Measurements from ENCODE around the gene MAGI1. TPM values are rescaled to one million over a fixed set of nuclear protein-coding genes. Genes with fewer than 3 reads are reported as not detected.

MAGI1 gene
- polyA plus RNA-seq, 1 of the 3 experiments (the other 2 are of a cell fraction) = 10.3 TPM

- no peak for TF ChIP-seq SIN3A (IDR thresholded peaks at IDR 0.05; ENCODE audit: borderline replicate concordance, low read depth, low read length)
- no peak for TF ChIP-seq CHD2 (IDR thresholded peaks at IDR 0.05; ENCODE audit: low read length, partially characterized antibody)
Observed at GRCh38 chr3:66031102-66031698, 7.5 kb downstream of the MAGI1 start (continued).

GRCh38 chr3:66029443-66029842 is 9.3 kb downstream of the MAGI1 start:
- H3K27ac ChIP-seq (ENCODE audit: low read depth in 2 of 2, low read length in 1 of 2) = no peak overlapping the region
- ChIA-PET CTCF (no interaction called here), POLR2A (no interaction called here)

GRCh38 chr3:66029014-66029413 is 9.7 kb downstream of the MAGI1 start:
- no peaks in the 10 kb centered on the region for H3K9me3 ChIP-seq
- POLR2A ChIA-PET = no interaction called here
- no peak for DNase-seq
- no peak overlapping the region for H3K4me3 ChIP-seq (ENCODE audit: low read depth in 2 of 2, low read length in 1 of 2)
- no peaks in the 10 kb centered on the region; a peak in 2 of 4 replicates for H3K4me1 ChIP-seq (ENCODE audit: control insufficient read depth in 1 of 2, insufficient read depth in 2 of 2, low read depth in 1 of 2, low read length in 1 of 2)
- CTCF ChIA-PET = no interaction called here
- H3K36me3 ChIP-seq (replicated peaks in 1 of 2; ENCODE audit: control insufficient read depth in 1 of 2, insufficient read depth in 2 of 2, low read length in 1 of 2) = no peaks in the 10 kb centered on the region
- no peak overlapping the region for H2AFZ ChIP-seq (ENCODE audit: low read depth)
- H3K79me2 ChIP-seq (ENCODE audit: insufficient read depth) = peaks cover 96% of the 10 kb centered on the region
- no peak for TF ChIP-seq EZH2phosphoT487 (IDR thresholded peaks at IDR 0.05; ENCODE audit: borderline replicate concordance, low read depth)
- no peak for TF ChIP-seq MXI1 (IDR thresholded peaks at IDR 0.05; ENCODE audit: low read depth, low read length)
- no peak for TF ChIP-seq JUND (IDR thresholded peaks at IDR 0.05)
- no peak for TF ChIP-seq FOXJ3 (CRISPR knock-in tag; IDR thresholded peaks at IDR 0.05)
- no peak for TF ChIP-seq RAD21 (IDR thresholded peaks at IDR 0.05; ENCODE audit: low read length)
- no peak for TF ChIP-seq RCOR1 (IDR thresholded peaks at IDR 0.05; ENCODE audit: low read length)
- no peak for TF ChIP-seq FOSL2 (IDR thresholded peaks at IDR 0.05; ENCODE audit: borderline replicate concordance, low read depth)
- no peaks in the 10 kb centered on the region for H3K9me2 ChIP-seq
- H3K9ac ChIP-seq = no peak overlapping the region
- H3K4me2 ChIP-seq = no peak overlapping the region; the same call in 1 of the 2 replicates
- H4K20me1 ChIP-seq (ENCODE audit: insufficient read depth) = peaks cover 3% of the 10 kb centered on the region; the same call in 1 of the 2 replicates
- 75% methylated on average over 5 of the region's 5 CpGs for WGBS (ENCODE audit: low lambda C conversion rate)
- H3K27me3 ChIP-seq (ENCODE audit: insufficient read depth) = no peaks in the 10 kb centered on the region
- no peaks in the 10 kb centered on the region for H3F3A ChIP-seq (replicated peaks; ENCODE audit: insufficient read depth)
- H3K27ac ChIP-seq (ENCODE audit: low read depth in 2 of 2, low read length in 1 of 2) = no peak overlapping the region

More at GRCh38 chr3:66029443-66029842, 9.3 kb downstream of the MAGI1 start:
- Histone ChIP-seq H3K27me3 (ENCODE audit: insufficient read depth) (no peaks in the 10 kb centered on the region), H3K9me2 (no peaks in the 10 kb centered on the region), H3K4me1 (ENCODE audit: control insufficient read depth in 1 of 2, insufficient read depth in 2 of 2, low read depth in 1 of 2, low read length in 1 of 2) (no peaks in the 10 kb centered on the region; a peak in 2 of 4 replicates), H3K36me3 (replicated peaks in 1 of 2; ENCODE audit: control insufficient read depth in 1 of 2, insufficient read depth in 2 of 2, low read length in 1 of 2) (no peaks in the 10 kb centered on the region), H3K4me2 (no peak overlapping the region; the same call in 1 of the 2 replicates), H3F3A (replicated peaks; ENCODE audit: insufficient read depth) (no peaks in the 10 kb centered on the region), H4K20me1 (ENCODE audit: insufficient read depth) (peaks cover 2% of the 10 kb centered on the region; the same call in 1 of the 2 replicates), H3K9ac (no peak overlapping the region), H3K9me3 (no peaks in the 10 kb centered on the region), H2AFZ (ENCODE audit: low read depth) (no peak overlapping the region), H3K4me3 (ENCODE audit: low read depth in 2 of 2, low read length in 1 of 2) (no peak overlapping the region), H3K79me2 (ENCODE audit: insufficient read depth) (peaks cover 96% of the 10 kb centered on the region)
- DNase-seq = no peak
- TF ChIP-seq MXI1 (IDR thresholded peaks at IDR 0.05; ENCODE audit: low read depth, low read length) (no peak), ZBTB33 (IDR thresholded peaks at IDR 0.05; ENCODE audit: borderline replicate concordance, low read depth) (no peak)

Measured in SK-N-SH (cell line).